Effector CD8-positive, alpha-beta T cell (primary cell): ENCODE data around the gene TNFAIP8.
"Not testable (repeated sequence)": the region's sequence is repeated elsewhere in the genome, so short reads cannot be mapped to it uniquely, and the experiment has no call there.

Experiments used
- DNase-seq: peaks from one replicate; lab custom pipeline; 2025; lab: John Stamatoyannopoulos, UW

The TNFAIP8 gene

DNA sequence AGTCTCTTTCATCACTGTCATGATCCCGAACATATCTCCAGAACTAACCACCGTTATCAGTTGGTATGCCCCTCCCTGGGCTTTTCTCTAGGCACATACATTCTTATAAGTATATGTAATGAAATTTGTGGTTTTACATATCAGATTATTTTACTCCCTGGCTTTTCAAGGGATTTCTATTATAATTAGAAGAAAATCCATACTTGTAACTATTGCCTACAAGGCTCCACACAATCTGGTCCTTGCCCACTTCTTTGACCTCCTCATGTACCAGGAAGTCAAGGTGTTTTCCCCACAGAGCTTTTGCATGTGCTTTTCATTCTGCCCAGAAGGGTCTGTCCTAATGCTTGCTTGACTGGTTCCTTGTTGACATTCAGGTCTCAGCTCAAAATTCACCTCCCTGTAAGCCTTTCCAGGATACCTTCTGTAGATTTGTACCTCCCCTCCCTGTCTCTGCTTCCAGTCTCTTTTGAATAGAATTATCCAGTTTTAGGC lies 62.8 kb downstream of the TNFAIP8 start:
- DNase-seq, result no peak

DNA sequence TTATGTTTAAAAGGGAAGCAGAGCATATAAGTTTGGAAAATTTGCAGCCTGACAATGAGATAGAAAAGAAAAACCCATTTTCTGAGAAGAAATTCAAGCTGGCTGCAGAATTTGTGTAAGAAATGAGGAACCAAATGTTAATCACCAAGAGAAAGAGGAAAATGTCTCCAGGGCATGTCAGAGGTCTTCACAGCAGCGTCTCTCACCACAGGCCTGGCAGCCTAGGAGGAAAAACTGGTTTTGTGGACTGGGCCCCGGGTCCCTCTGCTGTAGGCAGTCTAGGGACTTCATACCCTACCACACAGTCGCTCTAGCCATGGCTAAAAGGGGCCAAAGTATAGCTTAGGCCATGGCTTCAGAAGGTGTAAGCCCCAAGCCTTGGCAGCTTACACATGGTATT lies 64.3 kb downstream of the TNFAIP8 start:
- no peak for DNase-seq

GRCh38 chr5:119426057-119426456 lies 70.2 kb downstream of the TNFAIP8 start:
- DNase-seq, result no peak

DNA sequence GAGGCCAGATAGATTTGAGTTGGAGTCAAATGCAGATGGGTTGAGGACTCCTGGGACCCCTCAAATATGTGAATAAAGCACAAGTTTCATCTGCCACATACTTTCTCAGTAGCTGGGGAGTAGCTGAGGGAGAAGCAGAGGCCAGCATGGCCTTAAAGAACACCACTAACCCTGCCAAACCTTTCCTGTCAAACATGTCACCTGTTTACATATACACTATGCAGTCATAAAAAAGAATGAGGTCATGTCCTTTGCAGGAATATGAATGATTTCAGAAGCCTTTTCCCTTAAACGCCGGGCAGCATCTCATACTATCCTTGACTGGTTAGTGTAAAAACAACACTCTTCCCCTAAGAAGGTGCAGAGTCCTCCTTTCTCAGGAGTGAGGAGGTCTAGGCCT lies 71.2 kb downstream of the TNFAIP8 start:
- DNase-seq, result no peak

GRCh38 chr5:119427596-119427995 lies 71.8 kb downstream of the TNFAIP8 start:
- not testable (repeated sequence) for DNase-seq

- DNase-seq, result not testable (repeated sequence)
Measured at GRCh38 chr5:119428166-119428565, 72.3 kb downstream of the TNFAIP8 start.

- not testable (repeated sequence) for DNase-seq
Measured at GRCh38 chr5:119428574-119428973, 72.8 kb downstream of the TNFAIP8 start.

DNA sequence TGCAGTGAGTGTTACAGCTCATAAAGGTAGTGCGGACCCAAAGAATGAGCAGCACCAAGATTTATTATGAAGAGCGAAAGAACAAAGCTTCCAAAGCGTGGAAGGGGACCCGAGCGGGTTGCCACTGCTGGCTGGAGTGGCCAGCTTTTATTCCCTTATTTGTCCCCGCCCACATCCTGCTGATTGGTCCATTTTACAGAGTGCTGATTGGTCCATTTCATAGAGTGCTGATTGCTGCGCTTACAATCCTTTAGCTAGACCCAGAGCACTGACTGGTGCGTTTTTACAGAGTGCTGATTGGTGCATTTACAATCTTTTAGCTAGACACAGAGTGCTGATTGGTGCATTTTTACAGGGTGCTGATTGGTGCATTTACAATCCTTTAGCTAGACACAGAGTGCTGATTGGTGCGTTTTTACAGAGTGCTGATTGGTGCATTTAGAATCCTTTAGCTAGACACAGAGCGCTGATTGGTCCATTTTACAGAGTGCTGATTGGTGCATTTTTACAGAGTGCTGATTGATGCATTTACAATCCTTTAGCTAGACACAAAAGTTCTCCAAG lies 76.9 kb downstream of the TNFAIP8 start:
- not testable (repeated sequence) for DNase-seq

DNA sequence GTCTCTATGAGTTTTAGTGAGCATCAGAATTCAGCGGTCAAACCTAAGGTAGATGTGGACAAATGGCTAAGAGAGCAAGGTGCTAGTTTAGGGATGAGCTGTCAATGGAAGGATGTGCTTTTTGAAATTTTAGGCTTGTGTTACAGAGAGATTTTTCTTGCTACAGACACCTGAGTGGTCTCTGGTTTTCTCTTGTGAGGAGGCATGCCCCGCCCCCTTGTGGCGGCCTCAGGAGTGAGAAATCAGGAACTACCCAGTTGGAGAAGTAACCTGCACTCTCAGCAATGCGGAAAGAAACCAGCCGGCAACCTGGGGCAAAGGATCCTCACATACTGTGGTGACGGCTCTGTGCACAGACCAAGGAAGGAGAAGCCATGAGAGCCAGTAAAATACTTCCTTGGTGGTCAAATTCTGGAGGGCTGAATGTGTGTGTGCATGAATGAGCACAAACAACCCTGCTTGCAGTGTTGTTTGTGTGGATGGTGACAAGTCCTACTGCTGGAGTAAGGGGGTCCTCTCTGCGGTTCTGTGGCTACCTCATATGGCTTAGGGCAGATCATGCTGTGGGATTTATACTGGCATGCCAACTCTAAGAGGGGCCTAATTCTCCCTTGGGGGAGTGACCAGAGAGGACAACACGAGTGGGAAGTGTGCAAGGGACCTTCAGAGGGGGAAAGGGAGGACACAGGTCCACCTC lies 79.8 kb downstream of the TNFAIP8 start:
- peak; percentile 56 for DNase-seq

DNA sequence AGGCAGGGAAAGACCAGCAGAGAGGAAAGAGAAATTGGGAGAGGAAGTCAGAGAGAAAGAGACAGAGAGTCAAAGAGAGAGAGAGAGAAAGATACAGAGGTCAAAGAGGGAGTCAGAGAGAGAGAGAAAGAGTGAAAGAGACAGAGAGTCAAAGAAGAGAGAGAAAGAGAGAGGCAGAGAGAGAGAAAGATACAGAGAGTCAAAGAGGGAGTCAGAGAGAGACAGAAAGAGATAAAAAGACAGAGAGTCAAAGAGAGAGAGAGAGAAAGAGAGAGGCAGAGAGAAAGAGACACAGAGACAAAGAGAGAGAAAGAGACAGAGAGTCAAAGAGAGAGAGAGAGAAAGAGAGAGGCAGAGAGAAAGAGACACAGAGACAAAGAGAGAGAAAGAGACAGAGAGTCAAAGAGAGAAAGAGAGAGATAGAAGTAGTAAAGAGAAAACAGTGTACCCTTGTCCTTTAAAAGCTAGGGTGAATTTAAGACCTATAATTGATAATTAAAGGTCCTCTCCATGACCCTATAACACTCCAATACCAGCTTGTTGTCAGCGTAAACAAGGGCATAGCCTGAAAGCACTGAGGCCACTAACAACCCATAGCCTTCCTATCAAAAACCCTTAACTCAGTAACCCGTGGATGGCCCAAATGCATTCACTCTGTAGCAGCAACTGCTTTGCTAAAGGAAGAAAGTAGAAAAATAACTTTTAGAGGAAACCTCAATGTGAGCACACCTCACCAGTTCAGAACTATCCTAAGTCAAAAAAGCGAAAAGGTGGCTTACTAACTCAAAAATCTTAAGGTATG lies 82.2 kb downstream of the TNFAIP8 start:
- not testable (repeated sequence) for DNase-seq

DNA sequence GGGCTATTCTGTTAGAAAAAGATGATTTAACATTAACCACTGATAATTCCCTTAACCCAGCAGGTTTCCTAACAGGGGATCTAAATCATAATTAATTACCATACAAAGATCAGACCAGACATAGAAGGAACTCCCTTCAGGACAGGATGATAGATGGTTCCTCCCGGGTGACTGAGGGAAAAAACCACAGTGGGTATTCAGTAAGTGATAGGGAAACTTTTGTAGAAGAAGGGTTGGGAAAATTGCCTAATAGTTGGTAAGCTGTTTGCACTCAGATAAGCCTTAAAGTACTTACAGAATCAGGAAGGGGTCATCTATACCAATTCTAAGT lies 82.7 kb downstream of the TNFAIP8 start:
- DNase-seq, result not testable (repeated sequence)

- DNase-seq, result no peak
Measured at GRCh38 chr5:119439140-119439631, 83.4 kb downstream of the TNFAIP8 start.

- DNase-seq, result not testable (repeated sequence)
Measured at GRCh38 chr5:119439632-119440031, 83.8 kb downstream of the TNFAIP8 start.

DNA sequence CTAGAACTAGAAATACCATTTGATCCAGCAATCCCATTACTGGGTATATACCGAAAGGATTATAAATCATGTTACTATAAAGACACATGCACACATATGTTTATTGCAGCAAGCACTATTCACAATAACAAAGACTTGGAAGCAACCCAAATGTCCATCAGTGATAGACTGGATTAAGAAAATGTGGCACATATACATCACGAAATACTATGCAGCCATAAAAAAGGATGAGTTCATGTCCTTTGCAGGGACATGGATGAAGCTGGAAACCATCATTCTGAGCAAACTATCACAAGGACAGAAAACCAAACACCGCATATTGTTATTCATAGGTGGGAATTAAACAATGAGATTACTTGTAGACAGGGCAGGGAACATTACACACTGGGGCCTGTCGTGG lies 88.8 kb downstream of the TNFAIP8 start:
- DNase-seq, result not testable (repeated sequence)

- DNase-seq, result no peak
Measured at GRCh38 chr5:119445544-119445943, 89.7 kb downstream of the TNFAIP8 start.
